K562 (cell line): ENCODE measurements around the gene MIB2. TPM values are rescaled to one million over a fixed set of nuclear protein-coding genes. Genes with fewer than 3 reads are reported as not detected.

ENCODE experiments used
- ARID3B ChIP-seq: fragments of 250-450 bp; sonication (Bioruptor Pico); IDR thresholded peaks from 2 replicates; pipeline ENCODE4 v1.4.0; 2020; ENCODE audit warnings: borderline replicate concordance
- HBP1 ChIP-seq: fragments of 450-650 bp; formaldehyde crosslinking; IDR thresholded peaks from 2 replicates; pipeline ENCODE4 v1.4.0; 2022; ENCODE audit warnings: missing genetic modification characterization
- JUN ChIP-seq, 2 experiments: sonication (generic) in 1 of 2; formaldehyde crosslinking in 1 of 2; IDR thresholded peaks; 2 replicates each; pipeline versions ENCODE4 v1.6.1 to v1.8.0; 2012 to 2022; ENCODE audit warnings: borderline replicate concordance in 2 of 2, mild to moderate bottlenecking in 2 of 2, improper control_type of control experiment in 1 of 2, low read depth in 1 of 2, low read length in 1 of 2, missing genetic modification reagents in 1 of 2
- KLF1 ChIP-seq: fragments of 450-650 bp; IDR thresholded peaks from 2 replicates; pipeline ENCODE4 v1.6.1; 2016; ENCODE audit warnings: missing genetic modification characterization, missing compliant biosample characterization
- MYBL2 ChIP-seq, 2 experiments: fragments of 450-650 bp in 1 of 2; sonication (generic) in 1 of 2; formaldehyde crosslinking in 1 of 2; IDR thresholded peaks; 2 replicates each; pipeline versions ENCODE4 v1.6.1 to v1.8.1; 2017 to 2022; ENCODE audit warnings: borderline replicate concordance in 1 of 2, inconsistent platforms in 1 of 2, low read depth in 1 of 2, mild to moderate bottlenecking in 1 of 2, missing genetic modification reagents in 1 of 2, moderate library complexity in 1 of 2
- PHF21A ChIP-seq: fragments of 450-650 bp; IDR thresholded peaks from 2 replicates; pipeline ENCODE4 v1.6.1; 2017; ENCODE audit warnings: low read depth, borderline replicate concordance
- TCF15 ChIP-seq: fragments of 250-450 bp; sonication (Bioruptor Pico); IDR thresholded peaks from 2 replicates; pipeline ENCODE4 v1.8.0; 2022; ENCODE audit warnings: moderate library complexity, mild to moderate bottlenecking, inconsistent platforms
- ZBTB17 ChIP-seq: fragments of 450-650 bp; formaldehyde crosslinking; IDR thresholded peaks from 2 replicates; pipeline ENCODE4 v1.4.0; 2020; ENCODE audit warnings: mild to moderate bottlenecking
- ZBTB33 ChIP-seq: sonication (generic); formaldehyde crosslinking; IDR thresholded peaks from 2 replicates; pipeline ENCODE4 v1.8.1; 2023; ENCODE audit warnings: mild to moderate bottlenecking, missing genetic modification reagents
- ZNF324 ChIP-seq: fragments of 250-450 bp; sonication (Bioruptor Pico); IDR thresholded peaks from 2 replicates; pipeline ENCODE4 v1.4.0; 2020; ENCODE audit warnings: mild to moderate bottlenecking
- ZNF592 ChIP-seq: fragments of 450-650 bp; IDR thresholded peaks from 2 replicates; pipeline ENCODE4 v1.6.1; 2017; ENCODE audit warnings: antibody characterized with exemption, mild to moderate bottlenecking
- ZNF668 ChIP-seq: fragments of 250-450 bp; sonication (Bioruptor Pico); IDR thresholded peaks from 2 replicates; pipeline ENCODE4 v1.8.0; 2022; ENCODE audit warnings: mild to moderate bottlenecking, inconsistent platforms
- ZNF75A ChIP-seq: fragments of 450-650 bp; formaldehyde crosslinking; IDR thresholded peaks from 2 replicates; pipeline ENCODE4 v1.4.0; 2020; ENCODE audit warnings: mild to moderate bottlenecking
- polyA plus RNA-seq, 8 experiments: library from polyadenylated mRNA; depleted of rRNA in 4 of 8; stranded (reverse) in 5 of 8; unstranded in 3 of 8; fragments of >200 nt; fragmentation: Nextera tagmentation in 2 of 8; fragmentation: Illumina TruSeq in 1 of 8; extraction: Ambion mirVana in 2 of 8; extraction: Trizol in 1 of 8; gene quantifications; 2 replicates each; pipeline versions ENCODE4 v1.2.1 to v1.2.3, GENCODE V29; 2011 to 2014; ENCODE audit warnings: inconsistent platforms in 1 of 8, missing spikeins in 1 of 8
- total RNA-seq, 7 experiments: library from RNA; depleted of rRNA in 6 of 7; stranded (reverse); fragments of >200 nt in 6 of 7; fragmentation: Illumina TruSeq in 2 of 7; extraction: Trizol in 2 of 7; gene quantifications; 2 replicates each; pipeline versions ENCODE4 v1.2.1 to v1.2.3, GENCODE V29; 2011 to 2021; ENCODE audit warnings: low replicate concordance in 1 of 7

MIB2 gene
- total and polyA plus RNA-seq, 9 of the 15 experiments (the other 6 are each of a cell fraction or from before 2014, with no cell fraction given) = 0.04 to 17.0 (median 4.9) TPM; not detected in 1

- TF ChIP-seq JUN (IDR thresholded peaks at IDR 0.05; ENCODE audit: borderline replicate concordance, low read depth, low read length) = no peak
- TF ChIP-seq JUN (CRISPR knock-in tag; IDR thresholded peaks at IDR 0.05; ENCODE audit: borderline replicate concordance) = no peak
- peak; percentile 86 for TF ChIP-seq KLF1 (tag)
- no peak for TF ChIP-seq MYBL2 (IDR thresholded peaks at IDR 0.05; ENCODE audit: low read depth)
- no peak for TF ChIP-seq MYBL2 (CRISPR knock-in tag; IDR thresholded peaks at IDR 0.05; ENCODE audit: borderline replicate concordance)
- peak; percentile 25; the same call in 1 of the 2 replicates for TF ChIP-seq ZBTB33 (CRISPR knock-in tag)
- peak; percentile 81; the same call in 1 of the 2 replicates for TF ChIP-seq ZBTB17 (CRISPR knock-in tag)
- peak; percentile 71 for TF ChIP-seq ZNF324 (CRISPR knock-in tag)
- no peak for TF ChIP-seq PHF21A
- TF ChIP-seq ZNF75A (CRISPR knock-in tag) = 0 out of 2 replicates have a peak, but pooled peaks have one; percentile 45
- TF ChIP-seq ARID3B (CRISPR knock-in tag) = peak; percentile 75; the same call in 1 of the 2 replicates
- peak; percentile 99 for TF ChIP-seq ZNF592
- peak; percentile 78; the same call in 1 of the 2 replicates for TF ChIP-seq HBP1 (CRISPR knock-in tag)
- peak; percentile 91 for TF ChIP-seq TCF15 (CRISPR knock-in tag)
- TF ChIP-seq ZNF668 = peak; percentile 93
Observed at GRCh38 chr1:1609822-1610485, 5.3 kb upstream of the MIB2 start (continued).
